Right lobe of liver (tissue), 4 donors: Measurements from ENCODE around the gene CFAP100.

Source experiments
- POLR2A ChIP-seq: fragments of 450-650 bp; IDR thresholded peaks from one replicate; pipeline ENCODE4 v1.6.1; 2017; ENCODE audit warnings: antibody characterized with exemption, mild to moderate bottlenecking
- TF ChIP-seq, protein P1 (sequence below), 4 donors: fragments of 200-600 bp in 3 of 4; fragments of 450-650 bp in 1 of 4; IDR thresholded peaks; one replicate each; pipeline versions ENCODE4 v1.5.1 to v1.8.0; 2016 to 2022; ENCODE audit warnings: antibody characterized with exemption in 4 of 4, mild to moderate bottlenecking in 2 of 4
- donor health status: DM: no; HTN: no; CAD: no.
- donor health status: DM: no; HTN: no; CAD: no.
- donor health status: DM: no; HTN: yes; CAD: no.

DNA sequence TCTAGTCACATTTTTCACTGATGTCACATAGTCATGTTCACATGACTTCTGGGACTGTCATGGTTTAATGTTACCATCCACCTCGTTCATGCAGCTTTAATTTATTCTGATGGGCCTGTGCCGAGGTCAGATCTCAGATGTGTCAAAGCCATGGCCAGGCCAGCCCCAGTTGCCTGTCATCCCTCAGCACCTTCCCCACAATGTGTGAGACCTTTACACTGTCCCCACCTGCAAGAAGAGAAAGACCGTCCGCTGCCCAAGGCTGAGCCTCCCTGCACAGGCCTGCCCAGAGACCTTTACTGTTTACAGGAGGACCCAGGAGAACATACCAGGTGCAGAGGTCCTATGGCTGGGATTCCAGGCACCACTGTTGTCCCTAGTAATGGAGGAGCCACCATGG lies 24.7 kb upstream of the CFAP100 start:
- TF ChIP-seq, protein P1, sequence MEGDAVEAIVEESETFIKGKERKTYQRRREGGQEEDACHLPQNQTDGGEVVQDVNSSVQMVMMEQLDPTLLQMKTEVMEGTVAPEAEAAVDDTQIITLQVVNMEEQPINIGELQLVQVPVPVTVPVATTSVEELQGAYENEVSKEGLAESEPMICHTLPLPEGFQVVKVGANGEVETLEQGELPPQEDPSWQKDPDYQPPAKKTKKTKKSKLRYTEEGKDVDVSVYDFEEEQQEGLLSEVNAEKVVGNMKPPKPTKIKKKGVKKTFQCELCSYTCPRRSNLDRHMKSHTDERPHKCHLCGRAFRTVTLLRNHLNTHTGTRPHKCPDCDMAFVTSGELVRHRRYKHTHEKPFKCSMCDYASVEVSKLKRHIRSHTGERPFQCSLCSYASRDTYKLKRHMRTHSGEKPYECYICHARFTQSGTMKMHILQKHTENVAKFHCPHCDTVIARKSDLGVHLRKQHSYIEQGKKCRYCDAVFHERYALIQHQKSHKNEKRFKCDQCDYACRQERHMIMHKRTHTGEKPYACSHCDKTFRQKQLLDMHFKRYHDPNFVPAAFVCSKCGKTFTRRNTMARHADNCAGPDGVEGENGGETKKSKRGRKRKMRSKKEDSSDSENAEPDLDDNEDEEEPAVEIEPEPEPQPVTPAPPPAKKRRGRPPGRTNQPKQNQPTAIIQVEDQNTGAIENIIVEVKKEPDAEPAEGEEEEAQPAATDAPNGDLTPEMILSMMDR (IDR thresholded peaks at IDR 0.05): no peak
- no peak for TF ChIP-seq POLR2A
